Lower leg skin (tissue), 4 donors: ENCODE measurements around the gene ENOPH1. TPM values are rescaled to one million over a fixed set of nuclear protein-coding genes. Genes with fewer than 3 reads are reported as not detected.

Experiments used
- DNase-seq, 2 donors: peaks; one replicate each; pipeline ENCODE4 v3.0.0-alpha.2; 2019; ENCODE audit warnings: low spot score in 2 of 2
- H3K4me3 ChIP-seq: fragments of 200-600 bp; sonication (generic); 2 replicates; pipeline ENCODE4 v1.5.1; 2017; ENCODE audit warnings: mild to moderate bottlenecking, low read depth; ENCODE audit not compliant: poor library complexity, severe bottlenecking
- CTCF ChIP-seq, 3 donors: fragments of 450-650 bp; IDR thresholded peaks; one replicate each; pipeline ENCODE4 v1.5.1; 2016; ENCODE audit warnings: antibody characterized with exemption in 3 of 3, mild to moderate bottlenecking in 3 of 3, moderate library complexity in 2 of 3
- POLR2A ChIP-seq, 2 donors: fragments of 450-650 bp; IDR thresholded peaks; one replicate each; pipeline ENCODE4 v1.6.1; 2016 to 2017; ENCODE audit warnings: antibody characterized with exemption in 2 of 2, mild to moderate bottlenecking in 1 of 2, moderate library complexity in 1 of 2
- WGBS, 2 donors: methylation state at CpG; one replicate each; pipeline ENCODE4 v1.1.5; 2018; 5-methylcytosine and 5-hydroxymethylcytosine counted together
- intact Hi-C: fragments of 100-400 bp; cut with DNase I; formaldehyde crosslinking; loops from one replicate; pipeline ENCODE4 v1.15.0; 2023; ENCODE audit warnings: low total_unique reads
- total RNA-seq, 4 donors: library from RNA; depleted of rRNA; stranded (reverse); fragments of >200 nt; gene quantifications; one replicate each; pipeline ENCODE4 v1.1.0, GENCODE V29; 2016

Gene ENOPH1
- total RNA-seq, 4 donors from 2014 or later = 21.2 to 44.3 (median 34.6) TPM

GRCh38 chr4:82422616-82423015 lies 7.8 kb upstream of the ENOPH1 start:
- DNase-seq = no peak
- TF ChIP-seq CTCF (IDR thresholded peaks at IDR 0.05) = no peak
- no peak for TF ChIP-seq POLR2A (IDR thresholded peaks at IDR 0.05)
- no peak overlapping the region for H3K4me3 ChIP-seq
- intact Hi-C loops = no loop called here
- 83 to 90% methylated on average over 5 of the region's 5 CpGs for WGBS, 2 donors

- intact Hi-C loops = no loop called here
- 78 to 81% methylated on average over 7 of the region's 7 CpGs for WGBS, 2 donors
- H3K4me3 ChIP-seq = no peak overlapping the region
- DNase-seq = no peak
- TF ChIP-seq POLR2A (IDR thresholded peaks at IDR 0.05) (no peak), CTCF (IDR thresholded peaks at IDR 0.05) (no peak)
These were observed 6.9 kb upstream of the ENOPH1 start for GRCh38 chr4:82423245-82424054.

GRCh38 chr4:82425478-82425877 lies 4.9 kb upstream of the ENOPH1 start:
- intact Hi-C loops = loop anchor here (5.0 kb wide), 1 partner anchor 53 kb away; the partner anchor contains the start of gene HNRNPD
- DNase-seq = no peak
- H3K4me3 ChIP-seq = no peak overlapping the region
- WGBS, 2 donors = 88 to 90% methylated on average over 10 of the region's 10 CpGs
- TF ChIP-seq CTCF (IDR thresholded peaks at IDR 0.05) = no peak
- no peak for TF ChIP-seq POLR2A (IDR thresholded peaks at IDR 0.05)

- 1% methylated on average over 14 of the region's 14 CpGs for WGBS, 2 donors
- no peak for TF ChIP-seq CTCF (IDR thresholded peaks at IDR 0.05)
- TF ChIP-seq POLR2A (IDR thresholded peaks at IDR 0.05) = no peak
- DNase-seq = no peak
- peak overlapping the region; percentile 92 for H3K4me3 ChIP-seq
- intact Hi-C loops = loop anchor here (5.0 kb wide), 1 partner anchor 56 kb away; the partner anchor contains the start of gene HNRNPD
These were observed 1.8 kb upstream of the ENOPH1 start for GRCh38 chr4:82428526-82428968.

- peak in 1 of 2 donors; percentile 39 for TF ChIP-seq POLR2A (IDR thresholded peaks at IDR 0.05)
- no peak for TF ChIP-seq CTCF (IDR thresholded peaks at IDR 0.05)
- DNase-seq = peak; percentile 89 to 98
- intact Hi-C loops = loop anchor here (5.0 kb wide), 1 partner anchor 57 kb away; the partner anchor contains the start of gene HNRNPD
These were observed 1.2 kb upstream of the ENOPH1 start for GRCh38 chr4:82428969-82429727.

More at GRCh38 chr4:82428969-82429727, 1.2 kb upstream of the ENOPH1 start:
- peak overlapping the region; percentile 93 for H3K4me3 ChIP-seq
- 0% methylated on average over 68 to 83 of the region's 83 CpGs for WGBS, 2 donors
